H1 (cell line): ENCODE data around the gene OLA1. TPM values are rescaled to one million over a fixed set of nuclear protein-coding genes. Genes with fewer than 3 reads are reported as not detected.

ENCODE experiments used
- ASH2L ChIP-seq: fragments of 200-600, 300-600 bp; sonication (generic); IDR thresholded peaks from one replicate; pipeline ENCODE4 v1.7.1; 2017; ENCODE audit warnings: low read length
- ATF2 ChIP-seq: IDR thresholded peaks from 2 replicates; pipeline ENCODE4 v1.6.1; 2012; ENCODE audit warnings: low read length, inconsistent platforms
- ATF3 ChIP-seq: IDR thresholded peaks from 2 replicates; pipeline ENCODE4 v1.6.1; 2011; ENCODE audit warnings: low read depth, mild to moderate bottlenecking, low read length; ENCODE audit not compliant: insufficient read depth
- BACH1 ChIP-seq: IDR thresholded peaks from 2 replicates; pipeline ENCODE4 v1.6.1; 2012; ENCODE audit warnings: low read length, improper control_type of control experiment
- BCL11A ChIP-seq, 2 experiments: IDR thresholded peaks; one replicate each; pipeline ENCODE4 v1.6.1; 2011; ENCODE audit warnings: low read depth in 2 of 2, low read length in 2 of 2, mild to moderate bottlenecking in 2 of 2
- BRCA1 ChIP-seq: IDR thresholded peaks from 2 replicates; pipeline ENCODE4 v1.6.1; 2012; ENCODE audit warnings: low read depth, low read length, improper control_type of control experiment
- CBX5 ChIP-seq: fragments of 300-800, 300-1000 bp; sonication (generic); IDR thresholded peaks from 2 replicates; pipeline ENCODE4 v1.7.1; 2016; ENCODE audit warnings: antibody characterized with exemption, low read length, low read depth
- CBX8 ChIP-seq: fragments of 300-800, 300-1000 bp; sonication (generic); IDR thresholded peaks from 2 replicates; pipeline ENCODE4 v1.7.1; 2016; ENCODE audit warnings: low read depth, low read length, borderline replicate concordance
- CEBPB ChIP-seq: IDR thresholded peaks from 2 replicates; pipeline ENCODE4 v1.6.1; 2012; ENCODE audit warnings: low read depth, low read length
- CTBP2 ChIP-seq: IDR thresholded peaks from 2 replicates; pipeline ENCODE4 v1.7.0; 2011; ENCODE audit warnings: borderline replicate concordance, mild to moderate bottlenecking, moderate library complexity, mixed read lengths, low read length; ENCODE audit not compliant: insufficient read depth, insufficient read length
- E2F6 ChIP-seq: IDR thresholded peaks from 2 replicates; pipeline ENCODE4 v1.6.1; 2012; ENCODE audit warnings: inconsistent platforms
- EZH2 ChIP-seq: fragments of 200-600 bp; sonication (generic); IDR thresholded peaks from 2 replicates; pipeline ENCODE4 v1.7.1; 2012; ENCODE audit warnings: low read depth, mild to moderate bottlenecking, moderate library complexity, low read length, inconsistent platforms; ENCODE audit not compliant: severe bottlenecking
- GABPA ChIP-seq: IDR thresholded peaks from 2 replicates; pipeline ENCODE4 v1.6.1; 2011; ENCODE audit warnings: mild to moderate bottlenecking, low read length, moderate library complexity, borderline replicate concordance; ENCODE audit not compliant: insufficient read depth
- MAX ChIP-seq: IDR thresholded peaks from 2 replicates; pipeline ENCODE4 v1.6.1; 2012; ENCODE audit warnings: inconsistent platforms
- NANOG ChIP-seq: IDR thresholded peaks from 2 replicates; pipeline ENCODE4 v1.6.1; 2011; ENCODE audit warnings: low read length, low read depth, mild to moderate bottlenecking, inconsistent platforms; ENCODE audit not compliant: insufficient read depth, poor library complexity, severe bottlenecking
- RAD21 ChIP-seq, 2 experiments: IDR thresholded peaks in 1 of 2; conservative IDR thresholded peaks in 1 of 2; 2 replicates each; pipeline ENCODE4 v1.6.1; 2011; ENCODE audit warnings: low read depth in 2 of 2, low read length in 2 of 2, improper control_type of control experiment in 1 of 2, inconsistent platforms in 1 of 2, mild to moderate bottlenecking in 1 of 2, moderate library complexity in 1 of 2
- RNF2 ChIP-seq: fragments of 200-900, 300-1000 bp; sonication (generic); IDR thresholded peaks from 2 replicates; pipeline ENCODE4 v1.7.1; 2016; ENCODE audit warnings: borderline replicate concordance, low read depth, mild to moderate bottlenecking, antibody characterized with exemption, low read length; ENCODE audit not compliant: poor library complexity, severe bottlenecking; ENCODE audit errors: missing control alignments
- SUZ12 ChIP-seq: fragments of 200-600 bp; sonication (generic); IDR thresholded peaks from 2 replicates; pipeline ENCODE4 v1.6.1; 2012; ENCODE audit warnings: mild to moderate bottlenecking, inconsistent platforms, low read length, moderate library complexity, mixed read lengths
- TCF12 ChIP-seq: IDR thresholded peaks from 2 replicates; pipeline ENCODE4 v1.6.1; 2011; ENCODE audit warnings: low read depth, mild to moderate bottlenecking, low read length
- polyA plus RNA-seq, 7 experiments: library from polyadenylated mRNA; depleted of rRNA in 3 of 7; stranded (reverse) in 5 of 7; unstranded in 2 of 7; fragments of >200 nt in 5 of 7; fragments of 200-250 nt in 2 of 7; gene quantifications; 1 replicate in 5 of 7; 2 replicates in 1 of 7; 4 replicates in 1 of 7; pipeline versions ENCODE4 v1.2.1 to v1.2.3, GENCODE V29; 2011 to 2013; ENCODE audit warnings: missing spikeins in 2 of 7, mixed read lengths in 2 of 7
- total RNA-seq: library from RNA; stranded (reverse); fragmentation: NEBNext Ultra II Directional; extraction: Animal tissue kit (Norgen Biotek cat#: 25700); gene quantifications from 2 replicates; pipeline ENCODE4 v1.2.1, GENCODE V29; 2021

Gene OLA1
- total and polyA plus RNA-seq, 2 of the 8 experiments (the other 6 are each of a cell fraction or from before 2014, with no cell fraction given) = 39.3 to 158 TPM

GRCh38 chr2:174248187-174248997 lies at the start of gene OLA1 (continued):
- TF ChIP-seq NANOG = no peak
- no peak for TF ChIP-seq GABPA
- TF ChIP-seq ATF2 = no peak
- no peak for TF ChIP-seq CEBPB
- no peak for TF ChIP-seq BRCA1
- TF ChIP-seq BACH1 = no peak
- TF ChIP-seq ATF3 = no peak
- TF ChIP-seq TCF12 = no peak
- TF ChIP-seq E2F6 = peak; percentile 57; the same call in 1 of the 2 replicates
- peak; percentile 93 for TF ChIP-seq ASH2L
- TF ChIP-seq BCL11A (IDR thresholded peaks at IDR 0.05; ENCODE audit: low read depth in 2 of 2, low read length in 2 of 2) = no peak
- peak; percentile 94 for TF ChIP-seq MAX
- TF ChIP-seq EZH2 = peak; percentile 18
- no peak for TF ChIP-seq RAD21 (IDR thresholded peaks at IDR 0.05 in 1 of 2, conservative IDR thresholded peaks at IDR 0.05 in 1 of 2; ENCODE audit: low read depth in 2 of 2, low read length in 2 of 2)
- TF ChIP-seq RNF2 = peak; percentile 65
- no peak for TF ChIP-seq CTBP2
- no peak for TF ChIP-seq CBX8
- TF ChIP-seq SUZ12 = no peak
- TF ChIP-seq CBX5 = no peak
